ENCODE results near the gene P2RY4.

- TF ChIP-seq POLR2A (IDR thresholded peaks at IDR 0.05): no peak
- TF ChIP-seq EP300 (IDR thresholded peaks at IDR 0.05): no peak
These were observed 29.3 kb upstream of the P2RY4 start for GRCh38 chrX:70289168-70289792.
